T-helper 1 cell treated with Interleukin-12 subunit alpha and Interleukin-12 subunit beta and Interleukin-4 antibody, amounts not matched to agents 30 μg/mL and 1 μg/mL, for 36 hours (primary cell): Measurements from ENCODE around the gene KIF13A.
"Not testable (repeated sequence)": the region's sequence is repeated elsewhere in the genome, so short reads cannot be mapped to it uniquely, and the experiment has no call there.

ENCODE experiments used
- H3K27ac Mint-ChIP-seq: one replicate; pipeline ENCODE4 v1.8.0; 2021; ENCODE audit warnings: mild to moderate bottlenecking, mixed read lengths
- H3K27me3 Mint-ChIP-seq: one replicate; pipeline ENCODE4 v1.8.0; 2021; ENCODE audit warnings: low read depth, mixed read lengths
- H3K36me3 Mint-ChIP-seq: one replicate; pipeline ENCODE4 v1.8.0; 2021; ENCODE audit warnings: low read depth, mixed read lengths
- H3K4me1 Mint-ChIP-seq: one replicate; pipeline ENCODE4 v1.8.0; 2021; ENCODE audit warnings: low read depth, mixed read lengths
- H3K4me3 Mint-ChIP-seq: one replicate; pipeline ENCODE4 v1.8.0; 2021; ENCODE audit warnings: mild to moderate bottlenecking, moderate library complexity, mixed read lengths
- H3K9me3 Mint-ChIP-seq: one replicate; pipeline ENCODE4 v1.8.0; 2021; ENCODE audit warnings: mixed read lengths

Gene KIF13A

GRCh38 chr6:17967668-17968518 lies 19.5 kb downstream of the KIF13A start:
- no peak overlapping the region for H3K4me3 Mint-ChIP-seq
- H3K36me3 Mint-ChIP-seq, result no peaks in the 10 kb centered on the region
- H3K27me3 Mint-ChIP-seq, result peaks cover 17% of the 10 kb centered on the region
- no peaks in the 10 kb centered on the region for H3K9me3 Mint-ChIP-seq
- no peak overlapping the region for H3K27ac Mint-ChIP-seq
- H3K4me1 Mint-ChIP-seq, result no peaks in the 10 kb centered on the region

DNA sequence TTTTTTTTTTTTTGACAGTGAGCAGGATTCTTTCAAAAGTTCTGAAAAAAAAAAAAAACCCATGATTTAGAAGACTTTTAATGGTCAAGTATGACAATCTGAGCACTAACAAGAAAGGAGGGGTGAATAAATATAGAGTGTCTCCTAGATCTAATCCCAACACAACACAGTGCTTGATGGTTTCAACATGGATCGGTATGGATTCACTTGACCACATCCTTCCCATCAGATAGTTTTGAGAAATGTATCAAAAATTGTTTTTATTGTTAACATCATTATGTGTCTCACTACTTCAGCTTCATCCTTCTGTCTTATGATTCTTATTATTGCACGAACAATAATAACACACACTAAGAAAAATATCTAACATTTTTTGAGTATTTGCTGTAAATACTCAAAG lies 21.0 kb downstream of the KIF13A start:
- H3K27ac Mint-ChIP-seq, result no peak overlapping the region
- no peaks in the 10 kb centered on the region for H3K4me1 Mint-ChIP-seq
- no peaks in the 10 kb centered on the region for H3K9me3 Mint-ChIP-seq
- no peak overlapping the region for H3K4me3 Mint-ChIP-seq
- H3K36me3 Mint-ChIP-seq, result no peaks in the 10 kb centered on the region
- peaks cover 15% of the 10 kb centered on the region for H3K27me3 Mint-ChIP-seq

DNA sequence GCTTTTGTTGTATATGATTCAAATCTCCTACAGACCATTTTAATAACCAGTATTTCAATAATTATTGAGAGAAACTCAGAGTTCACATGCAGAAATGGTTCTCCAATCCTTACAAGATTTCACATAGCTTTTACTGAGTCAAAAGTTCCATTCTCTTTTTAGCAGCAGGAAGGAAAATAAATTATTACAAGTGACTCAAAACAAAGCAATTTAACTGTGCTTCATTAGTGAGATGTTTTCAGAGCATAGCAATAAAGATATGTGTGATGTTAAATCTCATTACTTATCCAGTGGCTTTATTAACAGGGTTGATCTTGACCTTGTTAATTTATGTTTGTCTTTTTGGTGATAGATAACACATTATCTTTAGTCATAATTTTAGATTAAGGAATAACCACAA lies 22.0 kb downstream of the KIF13A start:
- H3K36me3 Mint-ChIP-seq, result no peaks in the 10 kb centered on the region
- no peaks in the 10 kb centered on the region for H3K9me3 Mint-ChIP-seq
- no peak overlapping the region for H3K4me3 Mint-ChIP-seq
- H3K27me3 Mint-ChIP-seq, result peaks cover 12% of the 10 kb centered on the region
- no peaks in the 10 kb centered on the region for H3K4me1 Mint-ChIP-seq
- H3K27ac Mint-ChIP-seq, result no peak overlapping the region

- H3K36me3 Mint-ChIP-seq, result no peaks in the 10 kb centered on the region
- peaks cover 15% of the 10 kb centered on the region for H3K27me3 Mint-ChIP-seq
These were observed 22.8 kb downstream of the KIF13A start for GRCh38 chr6:17964633-17965032.

GRCh38 chr6:17962436-17963031 lies 24.9 kb downstream of the KIF13A start:
- H3K27ac Mint-ChIP-seq, result no peak overlapping the region
- H3K4me1 Mint-ChIP-seq, result no peaks in the 10 kb centered on the region
- no peak overlapping the region for H3K4me3 Mint-ChIP-seq
- H3K27me3 Mint-ChIP-seq, result peaks cover 7% of the 10 kb centered on the region
- no peaks in the 10 kb centered on the region for H3K36me3 Mint-ChIP-seq
- no peaks in the 10 kb centered on the region for H3K9me3 Mint-ChIP-seq

More at GRCh38 chr6:17964633-17965032, 22.8 kb downstream of the KIF13A start:
- H3K9me3 Mint-ChIP-seq, result no peaks in the 10 kb centered on the region
- no peaks in the 10 kb centered on the region for H3K4me1 Mint-ChIP-seq
- no peak overlapping the region for H3K4me3 Mint-ChIP-seq
- no peak overlapping the region for H3K27ac Mint-ChIP-seq

DNA sequence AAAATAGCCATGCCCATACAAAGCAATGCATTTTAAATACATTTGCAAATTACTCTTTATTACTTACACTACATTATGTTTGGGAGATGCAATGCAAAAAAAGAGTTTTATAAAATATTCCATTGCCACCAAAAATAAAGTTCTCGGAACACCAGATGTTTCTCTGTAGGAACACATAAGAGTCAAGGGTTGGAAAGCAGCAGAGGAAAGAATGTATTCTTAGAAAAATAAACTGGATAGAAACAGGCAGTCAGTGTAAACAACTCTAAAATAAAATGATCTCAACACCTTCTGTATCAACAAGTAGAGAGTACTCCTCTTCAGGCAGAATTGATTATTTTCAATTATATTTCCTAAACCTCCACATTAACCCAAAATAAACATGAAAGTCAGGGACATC lies 28.1 kb downstream of the KIF13A start:
- Mint-ChIP-seq H3K36me3 (no peaks in the 10 kb centered on the region), H3K27ac (no peak overlapping the region), H3K27me3 (peaks cover 10% of the 10 kb centered on the region), H3K4me1 (no peaks in the 10 kb centered on the region), H3K4me3 (no peak overlapping the region), H3K9me3 (no peaks in the 10 kb centered on the region)

GRCh38 chr6:17957904-17958620 lies 29.4 kb downstream of the KIF13A start:
- Mint-ChIP-seq H3K4me3 (no peak overlapping the region), H3K4me1 (no peaks in the 10 kb centered on the region), H3K27me3 (peaks cover 10% of the 10 kb centered on the region), H3K36me3 (no peaks in the 10 kb centered on the region), H3K27ac (no peak overlapping the region), H3K9me3 (no peaks in the 10 kb centered on the region)

DNA sequence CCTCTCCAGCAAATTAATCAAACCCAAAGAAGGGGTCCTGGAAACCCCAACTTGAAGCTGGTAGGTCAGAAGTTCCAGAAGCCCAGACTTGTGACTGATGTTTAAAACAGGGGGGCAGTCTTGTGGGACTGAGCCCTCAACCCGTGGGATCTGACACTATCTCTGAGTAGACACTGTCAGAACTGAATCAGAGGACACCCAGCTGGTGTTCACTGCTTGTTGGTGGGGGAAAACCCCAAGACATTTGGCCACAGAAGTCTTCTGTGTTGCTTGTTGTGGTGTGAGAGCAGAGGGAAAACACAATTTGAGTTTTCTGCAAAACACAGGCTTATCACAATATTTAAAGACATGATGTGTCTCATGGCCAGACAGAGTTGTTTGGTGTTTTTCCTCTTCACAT lies 29.9 kb downstream of the KIF13A start:
- no peaks in the 10 kb centered on the region for H3K9me3 Mint-ChIP-seq
- no peak overlapping the region for H3K4me3 Mint-ChIP-seq
- no peaks in the 10 kb centered on the region for H3K4me1 Mint-ChIP-seq
- H3K27me3 Mint-ChIP-seq, result peaks cover 10% of the 10 kb centered on the region
- H3K36me3 Mint-ChIP-seq, result no peaks in the 10 kb centered on the region
- no peak overlapping the region for H3K27ac Mint-ChIP-seq

GRCh38 chr6:17957086-17957485 lies 30.3 kb downstream of the KIF13A start:
- H3K27me3 Mint-ChIP-seq, result peaks cover 7% of the 10 kb centered on the region
- no peaks in the 10 kb centered on the region for H3K9me3 Mint-ChIP-seq
- no peak overlapping the region for H3K4me3 Mint-ChIP-seq
- no peaks in the 10 kb centered on the region for H3K36me3 Mint-ChIP-seq
- no peaks in the 10 kb centered on the region for H3K4me1 Mint-ChIP-seq
- no peak overlapping the region for H3K27ac Mint-ChIP-seq

GRCh38 chr6:17950095-17950494 lies 37.3 kb downstream of the KIF13A start:
- Mint-ChIP-seq H3K4me1 (no peaks in the 10 kb centered on the region), H3K4me3 (no peak overlapping the region), H3K9me3 (no peaks in the 10 kb centered on the region), H3K27me3 (peaks cover 12% of the 10 kb centered on the region), H3K36me3 (no peaks in the 10 kb centered on the region), H3K27ac (no peak overlapping the region)

DNA sequence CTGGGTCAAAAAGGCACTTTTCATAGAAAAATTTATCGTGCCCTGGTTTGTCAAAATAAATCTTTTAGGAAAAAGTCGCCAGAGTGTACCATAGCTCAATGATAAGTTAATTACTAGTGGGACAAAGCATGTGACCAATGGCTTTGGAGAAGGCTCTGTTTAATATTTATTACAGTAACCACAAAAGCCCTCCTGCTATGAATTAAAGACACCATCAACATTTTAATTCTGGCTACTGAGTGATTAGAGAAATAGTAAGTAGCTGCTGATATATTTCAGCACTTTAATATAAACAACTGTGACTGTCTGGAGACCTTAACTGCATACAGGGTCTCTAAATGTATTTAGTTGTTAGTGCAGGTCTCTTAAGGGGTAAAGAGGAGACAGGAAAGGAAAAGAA lies 38.3 kb downstream of the KIF13A start:
- Mint-ChIP-seq H3K27ac (no peak overlapping the region), H3K4me1 (no peaks in the 10 kb centered on the region), H3K27me3 (peaks cover 12% of the 10 kb centered on the region), H3K36me3 (no peaks in the 10 kb centered on the region), H3K4me3 (no peak overlapping the region), H3K9me3 (no peaks in the 10 kb centered on the region)

DNA sequence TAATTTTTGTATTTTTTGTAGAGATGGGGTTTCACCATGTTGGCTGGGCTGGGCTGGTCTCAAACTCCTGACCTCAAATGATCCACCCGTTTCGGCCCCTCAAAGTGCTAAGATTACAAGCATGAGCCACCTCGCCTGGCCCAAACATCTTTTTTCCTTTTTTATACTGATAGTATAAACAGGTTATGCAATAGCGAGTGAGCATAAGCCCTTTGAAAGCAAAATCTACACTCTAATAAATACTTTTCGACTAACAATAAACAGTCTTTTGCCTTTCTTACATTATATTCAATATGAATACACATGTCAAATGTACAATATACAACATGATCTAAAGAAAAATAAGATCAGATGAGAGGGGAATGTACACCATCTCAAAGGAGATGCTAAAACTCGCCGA lies 38.7 kb downstream of the KIF13A start:
- H3K36me3 Mint-ChIP-seq, result no peaks in the 10 kb centered on the region
- H3K4me1 Mint-ChIP-seq, result no peaks in the 10 kb centered on the region
- no peak overlapping the region for H3K4me3 Mint-ChIP-seq
- H3K27ac Mint-ChIP-seq, result no peak overlapping the region
- peaks cover 12% of the 10 kb centered on the region for H3K27me3 Mint-ChIP-seq
- H3K9me3 Mint-ChIP-seq, result no peaks in the 10 kb centered on the region

DNA sequence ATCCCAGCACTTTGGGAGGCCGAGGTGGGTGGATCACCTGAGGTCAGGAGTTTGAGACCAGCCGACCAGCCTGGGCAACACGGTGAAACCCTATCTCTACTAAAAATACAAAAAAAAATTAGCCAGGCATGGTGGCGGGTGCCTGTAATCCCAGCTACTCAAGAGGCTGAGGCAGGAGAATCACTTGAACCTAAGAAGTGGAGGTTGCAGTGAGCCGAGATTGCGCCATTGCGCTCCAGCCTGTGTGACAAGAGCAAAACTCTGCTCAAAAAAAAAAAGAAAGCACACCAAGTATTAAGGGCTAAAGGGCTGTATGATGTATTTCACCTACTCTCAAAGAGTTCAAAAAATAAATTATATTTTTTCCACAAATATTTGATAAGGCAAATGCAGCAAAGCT lies 39.9 kb downstream of the KIF13A start:
- H3K36me3 Mint-ChIP-seq, H3K27ac Mint-ChIP-seq, H3K4me1 Mint-ChIP-seq, H3K4me3 Mint-ChIP-seq, H3K9me3 Mint-ChIP-seq: not testable (repeated sequence)
- peaks cover 12% of the 10 kb centered on the region for H3K27me3 Mint-ChIP-seq

- Mint-ChIP-seq H3K4me3 (no peak overlapping the region), H3K4me1 (no peaks in the 10 kb centered on the region), H3K36me3 (no peaks in the 10 kb centered on the region), H3K27ac (no peak overlapping the region), H3K9me3 (no peaks in the 10 kb centered on the region), H3K27me3 (peaks cover 9% of the 10 kb centered on the region)
These were observed 41.9 kb downstream of the KIF13A start for GRCh38 chr6:17945575-17945974.

- no peaks in the 10 kb centered on the region for H3K4me1 Mint-ChIP-seq
- H3K9me3 Mint-ChIP-seq, result no peaks in the 10 kb centered on the region
- H3K4me3 Mint-ChIP-seq, result no peak overlapping the region
- H3K27ac Mint-ChIP-seq, result no peak overlapping the region
- no peaks in the 10 kb centered on the region for H3K36me3 Mint-ChIP-seq
- peaks cover 7% of the 10 kb centered on the region for H3K27me3 Mint-ChIP-seq
These were observed 42.3 kb downstream of the KIF13A start for GRCh38 chr6:17945111-17945510.
